HepG2 (cell line): ENCODE data around the gene CES3. TPM values are rescaled to one million over a fixed set of nuclear protein-coding genes. Genes with fewer than 3 reads are reported as not detected.
A peak's percentile ranks its signal among the peaks of the same experiment; 100 is the strongest.

Experiments used
- ATF1 ChIP-seq: IDR thresholded peaks from 2 replicates; pipeline ENCODE4 v1.6.1; 2016; ENCODE audit warnings: mild to moderate bottlenecking, control low read depth
- CBX5 ChIP-seq: sonication (generic); formaldehyde crosslinking; IDR thresholded peaks from 2 replicates; pipeline ENCODE4 v1.4.0; 2020; ENCODE audit warnings: missing genetic modification reagents, borderline replicate concordance
- CEBPB ChIP-seq: IDR thresholded peaks from 2 replicates; pipeline ENCODE4 v1.6.1; 2011; ENCODE audit warnings: low read depth, low read length, improper control_type of control experiment, borderline replicate concordance
- CENPX ChIP-seq: sonication (generic); formaldehyde crosslinking; IDR thresholded peaks from 2 replicates; pipeline ENCODE4 v1.9.0; 2021; ENCODE audit warnings: mild to moderate bottlenecking, missing genetic modification reagents, moderate library complexity
- PBX2 ChIP-seq: IDR thresholded peaks from 2 replicates; pipeline ENCODE4 v1.6.1; 2016; ENCODE audit warnings: control low read depth
- ZNF205 ChIP-seq: IDR thresholded peaks from 2 replicates; pipeline ENCODE4 v1.6.1; 2018; ENCODE audit warnings: missing biosample characterization, missing genetic modification reagents
- polyA plus RNA-seq, 8 experiments: library from polyadenylated mRNA; depleted of rRNA in 3 of 8; stranded (reverse) in 7 of 8; unstranded in 1 of 8; fragments of >200 nt; fragmentation: Illumina TruSeq in 4 of 8; extraction: Trizol in 4 of 8; gene quantifications; 2 replicates each; pipeline versions ENCODE4 v1.2.1 to v1.2.3, GENCODE V29; 2011 to 2016; ENCODE audit warnings: low read depth in 4 of 8, missing spikeins in 1 of 8, mixed read lengths in 1 of 8; ENCODE audit not compliant: insufficient read depth in 1 of 8
- total RNA-seq, 5 experiments: library from RNA; depleted of rRNA; stranded (reverse); fragments of >200 nt; fragmentation: Illumina TruSeq; extraction: Trizol; gene quantifications; 2 replicates each; pipeline ENCODE4 v1.2.3, GENCODE V29; 2016; ENCODE audit warnings: low read depth in 1 of 5
- TF ChIP-seq, protein P1 (sequence below), 2 experiments: sonication (generic) in 1 of 2; formaldehyde crosslinking in 1 of 2; IDR thresholded peaks; 2 replicates each; pipeline versions ENCODE4 v1.4.0 to v1.6.1; 2016 to 2020; ENCODE audit warnings: borderline replicate concordance in 1 of 2, low read depth in 1 of 2, mild to moderate bottlenecking in 1 of 2, missing genetic modification reagents in 1 of 2

Gene CES3
- total and polyA plus RNA-seq, 2 of the 13 experiments (the other 11 are each of a cell fraction or from before 2014, with no cell fraction given) = 6.6 to 17.4 TPM

DNA sequence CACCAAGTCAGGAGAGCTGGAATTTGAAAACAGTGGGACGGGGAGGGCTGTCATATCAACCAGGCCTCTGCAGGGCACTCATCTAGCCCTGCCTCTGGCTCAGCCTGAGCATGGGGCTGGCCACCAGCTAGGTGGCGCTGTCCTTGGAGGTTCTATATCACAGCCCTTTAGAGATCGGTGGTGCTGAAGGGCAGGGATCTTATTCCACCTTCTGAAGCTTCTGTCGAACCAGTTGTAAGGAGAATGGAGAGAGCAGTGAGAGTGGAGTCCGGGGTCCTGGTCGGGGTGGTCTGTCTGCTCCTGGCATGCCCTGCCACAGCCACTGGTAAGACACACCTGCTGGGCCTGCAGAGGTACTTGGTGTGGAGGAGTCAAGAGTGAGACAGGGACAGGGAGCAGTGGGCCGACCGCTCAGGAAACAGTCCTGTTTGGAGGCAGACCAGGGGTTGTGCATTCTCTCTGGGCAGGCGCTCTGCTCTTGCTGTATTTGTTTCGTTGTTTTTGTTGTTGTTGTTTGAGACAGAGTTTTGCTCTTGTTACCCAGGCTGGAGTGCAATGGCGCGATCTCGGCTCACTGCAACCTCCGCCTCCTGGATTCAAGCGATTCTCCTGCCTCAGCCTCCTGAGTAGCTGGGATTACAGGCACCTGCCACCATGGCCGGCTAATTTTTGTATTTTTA, at the start of gene CES3 (continued):
- no peak for TF ChIP-seq ATF1 (CRISPR knock-in tag)
- no peak for TF ChIP-seq CENPX (CRISPR knock-in tag)
- TF ChIP-seq PBX2 (CRISPR knock-in tag) = no peak
- TF ChIP-seq CEBPB = no peak
- 0 out of 2 replicates have a peak, but pooled peaks have one; percentile 37 for TF ChIP-seq ZNF205
- TF ChIP-seq, protein P1, sequence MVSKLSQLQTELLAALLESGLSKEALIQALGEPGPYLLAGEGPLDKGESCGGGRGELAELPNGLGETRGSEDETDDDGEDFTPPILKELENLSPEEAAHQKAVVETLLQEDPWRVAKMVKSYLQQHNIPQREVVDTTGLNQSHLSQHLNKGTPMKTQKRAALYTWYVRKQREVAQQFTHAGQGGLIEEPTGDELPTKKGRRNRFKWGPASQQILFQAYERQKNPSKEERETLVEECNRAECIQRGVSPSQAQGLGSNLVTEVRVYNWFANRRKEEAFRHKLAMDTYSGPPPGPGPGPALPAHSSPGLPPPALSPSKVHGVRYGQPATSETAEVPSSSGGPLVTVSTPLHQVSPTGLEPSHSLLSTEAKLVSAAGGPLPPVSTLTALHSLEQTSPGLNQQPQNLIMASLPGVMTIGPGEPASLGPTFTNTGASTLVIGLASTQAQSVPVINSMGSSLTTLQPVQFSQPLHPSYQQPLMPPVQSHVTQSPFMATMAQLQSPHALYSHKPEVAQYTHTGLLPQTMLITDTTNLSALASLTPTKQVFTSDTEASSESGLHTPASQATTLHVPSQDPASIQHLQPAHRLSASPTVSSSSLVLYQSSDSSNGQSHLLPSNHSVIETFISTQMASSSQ (IDR thresholded peaks at IDR 0.05; ENCODE audit: low read depth) = no peak
- TF ChIP-seq, protein P1 (CRISPR knock-in tag; IDR thresholded peaks at IDR 0.05; ENCODE audit: borderline replicate concordance) = peak; percentile 18; the same call in 1 of the 2 replicates
- TF ChIP-seq CBX5 = no peak
